ACC112 (cell line): Measurements from ENCODE around the gene DHX35.

ENCODE experiments used
- H2AFZ ChIP-seq: fragments of 200-600 bp; sonication (generic); one replicate; pipeline ENCODE4 v1.6.0; 2017; ENCODE audit warnings: antibody characterized with exemption, low read length; ENCODE audit not compliant: unreplicated experiment
- H3K27ac ChIP-seq: fragments of 200-600 bp; sonication (generic); 2 replicates; pipeline ENCODE4 v1.5.1; 2014; ENCODE audit warnings: low read depth, mild to moderate bottlenecking, antibody characterized with exemption, low read length, moderate library complexity
- H3K27me3 ChIP-seq: fragments of 200-600 bp; sonication (generic); 2 replicates; pipeline ENCODE4 v1.6.1; 2014; ENCODE audit warnings: mild to moderate bottlenecking, antibody characterized with exemption, low read length, moderate library complexity, mixed read lengths; ENCODE audit not compliant: insufficient read depth
- H3K36me3 ChIP-seq: fragments of 200-600 bp; sonication (generic); 2 replicates; pipeline ENCODE4 v1.6.1; 2016; ENCODE audit warnings: mild to moderate bottlenecking, antibody characterized with exemption, low read length, moderate library complexity, mixed read lengths; ENCODE audit not compliant: insufficient read depth
- H3K4me1 ChIP-seq: fragments of 200-600 bp; sonication (generic); one replicate; pipeline ENCODE4 v1.6.1; 2016; ENCODE audit warnings: low read length, mixed read lengths; ENCODE audit not compliant: insufficient read depth, unreplicated experiment, control insufficient read depth
- H3K4me3 ChIP-seq: fragments of 200-600 bp; sonication (generic); 2 replicates; pipeline ENCODE4 v1.5.1; 2014; ENCODE audit warnings: mild to moderate bottlenecking, low read depth, low read length
- H3K79me2 ChIP-seq: fragments of 200-600 bp; sonication (generic); one replicate; pipeline ENCODE4 v1.6.0; 2016; ENCODE audit warnings: low read length; ENCODE audit not compliant: control insufficient read depth, unreplicated experiment, insufficient read depth

DHX35 gene

DNA sequence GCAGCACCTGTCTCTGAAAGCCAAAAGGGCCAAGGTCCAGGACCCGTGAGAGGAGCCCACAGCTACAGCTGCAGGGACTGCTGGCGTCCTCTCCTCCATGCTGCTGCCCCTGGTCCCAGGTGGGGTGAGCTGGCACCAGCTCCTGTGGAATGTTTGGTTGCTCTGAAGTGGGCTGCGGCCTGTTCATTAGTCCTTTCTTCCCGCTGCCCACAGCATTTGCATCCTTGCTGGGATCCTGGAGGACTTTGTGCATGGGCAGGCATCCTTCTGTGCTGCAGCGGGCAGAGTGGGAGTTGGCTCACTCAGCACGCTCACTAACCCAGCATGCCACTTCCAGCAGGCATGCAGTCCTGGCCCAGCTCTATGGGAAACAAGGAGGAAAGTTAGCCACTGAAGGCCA lies 76.4 kb downstream of the DHX35 start:
- no peaks in the 10 kb centered on the region for H3K4me1 ChIP-seq
- no peaks in the 10 kb centered on the region for H3K27me3 ChIP-seq
- H3K36me3 ChIP-seq: peaks cover 9% of the 10 kb centered on the region; the same call in 1 of the 2 replicates
- no peaks in the 10 kb centered on the region for H3K79me2 ChIP-seq
- H3K27ac ChIP-seq: no peak overlapping the region
- H2AFZ ChIP-seq: no peak overlapping the region
- no peak overlapping the region for H3K4me3 ChIP-seq

DNA sequence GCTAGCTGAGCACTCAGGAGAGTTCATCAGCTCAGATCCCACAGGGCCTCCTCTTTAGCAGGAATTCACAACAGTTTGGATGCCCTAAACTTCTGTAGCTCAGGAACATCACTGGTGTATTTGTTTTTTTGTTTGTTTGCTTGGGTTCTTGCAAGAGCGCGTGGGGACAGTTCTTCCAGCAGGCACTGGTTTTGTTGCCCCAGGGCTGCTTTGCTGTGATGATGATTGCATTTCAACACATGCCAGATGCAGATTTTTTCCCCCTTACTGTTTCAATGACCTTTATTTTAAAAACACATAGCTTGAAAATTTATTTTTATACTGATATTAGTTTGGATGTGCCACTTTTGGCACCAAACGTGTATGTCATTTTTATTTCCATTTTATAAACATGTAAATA lies 77.1 kb downstream of the DHX35 start:
- H3K79me2 ChIP-seq: no peaks in the 10 kb centered on the region
- H3K27ac ChIP-seq: no peak overlapping the region
- no peaks in the 10 kb centered on the region for H3K4me1 ChIP-seq
- no peak overlapping the region for H2AFZ ChIP-seq
- H3K27me3 ChIP-seq: no peaks in the 10 kb centered on the region
- no peak overlapping the region for H3K4me3 ChIP-seq
- peaks cover 3% of the 10 kb centered on the region; the same call in 1 of the 2 replicates for H3K36me3 ChIP-seq

DNA sequence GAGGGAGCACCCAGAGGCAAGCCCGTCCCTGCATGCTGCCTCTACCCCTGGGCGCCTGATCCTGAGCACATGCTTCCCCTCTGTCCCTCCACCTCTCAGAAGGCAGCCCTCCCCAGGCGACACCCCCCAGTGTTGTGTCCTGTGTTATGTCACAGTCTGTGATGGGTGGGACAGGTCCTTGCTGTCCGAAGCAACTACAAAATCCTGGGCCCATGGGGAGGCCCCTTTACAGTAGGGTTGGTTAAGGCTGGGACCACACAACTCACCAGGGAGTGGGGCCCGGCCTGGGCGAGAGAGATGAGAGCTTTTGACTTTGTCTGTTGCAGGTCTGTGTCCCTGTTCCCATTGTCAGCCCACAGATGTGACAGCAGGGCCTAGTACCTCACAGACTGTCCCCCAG lies 78.0 kb downstream of the DHX35 start:
- Histone ChIP-seq H2AFZ (no peak overlapping the region), H3K36me3 (peaks cover 3% of the 10 kb centered on the region; the same call in 1 of the 2 replicates), H3K27ac (no peak overlapping the region), H3K4me1 (no peaks in the 10 kb centered on the region), H3K27me3 (no peaks in the 10 kb centered on the region), H3K79me2 (no peaks in the 10 kb centered on the region), H3K4me3 (no peak overlapping the region)

DNA sequence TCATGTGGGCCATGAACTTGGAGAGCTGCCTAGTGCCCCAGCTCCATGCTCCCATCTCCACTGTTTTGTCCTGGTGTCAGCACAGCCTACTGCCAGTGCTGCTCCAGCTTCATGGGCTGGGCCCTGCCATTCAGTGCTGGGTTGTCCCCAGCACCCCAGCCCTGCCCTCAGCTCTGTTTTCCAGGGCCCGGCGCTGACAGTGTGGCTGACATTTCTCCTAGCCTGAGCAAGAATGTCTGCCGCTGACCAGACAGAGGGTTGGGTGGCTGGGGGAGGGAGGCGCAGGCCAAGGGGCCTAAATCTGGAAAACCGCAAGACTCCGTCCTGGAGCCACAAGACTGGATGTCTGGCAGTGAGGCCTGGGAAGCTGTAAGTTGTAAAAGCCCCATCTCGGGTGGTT lies 78.9 kb downstream of the DHX35 start:
- no peaks in the 10 kb centered on the region for H3K27me3 ChIP-seq
- no peaks in the 10 kb centered on the region for H3K36me3 ChIP-seq
- no peak overlapping the region for H3K27ac ChIP-seq
- no peaks in the 10 kb centered on the region for H3K79me2 ChIP-seq
- H2AFZ ChIP-seq: no peak overlapping the region
- H3K4me1 ChIP-seq: no peaks in the 10 kb centered on the region
- H3K4me3 ChIP-seq: no peak overlapping the region

DNA sequence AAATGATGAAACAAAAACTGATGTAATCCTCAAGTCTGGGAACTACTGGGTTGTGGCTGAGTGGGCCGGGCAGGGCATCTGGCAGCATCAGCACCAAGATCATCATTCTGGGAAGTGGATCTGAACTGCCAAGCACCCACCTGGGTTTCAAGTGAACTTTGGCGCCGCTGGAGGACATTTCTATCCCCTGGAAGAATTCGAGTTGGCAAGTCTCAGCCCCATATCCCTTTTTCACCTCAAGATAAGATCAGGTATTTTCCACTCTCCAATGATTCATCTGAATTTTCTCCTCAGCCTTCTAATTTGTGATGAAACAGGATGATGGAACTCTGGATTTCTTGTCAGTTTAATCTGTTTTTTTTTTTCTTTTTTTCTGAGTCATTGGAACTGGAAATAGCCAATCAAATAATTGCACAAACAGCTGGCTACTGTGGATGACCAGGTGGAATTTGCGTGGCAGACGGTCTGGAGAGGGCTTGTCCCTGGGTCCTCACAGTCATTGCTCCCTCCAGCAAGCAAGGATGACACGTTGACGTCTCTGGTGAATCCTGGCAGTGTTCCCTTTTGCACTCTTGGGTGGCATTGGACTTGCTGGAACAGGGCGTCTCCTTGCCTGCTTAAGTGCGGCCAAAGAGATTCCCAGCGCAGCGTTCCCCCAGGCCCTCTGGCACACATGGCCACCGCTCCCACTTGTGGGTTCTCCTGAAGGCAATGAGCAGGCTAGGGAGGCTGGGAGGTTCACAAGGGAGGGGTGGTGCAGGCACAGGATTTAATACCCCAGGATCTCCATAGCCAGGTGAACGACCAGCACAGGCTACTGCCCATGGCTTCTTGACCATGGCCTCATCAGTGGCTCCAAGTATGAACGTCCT lies 80.4 kb downstream of the DHX35 start:
- Histone ChIP-seq H2AFZ (no peak overlapping the region), H3K27ac (no peak overlapping the region), H3K79me2 (no peaks in the 10 kb centered on the region), H3K4me3 (no peak overlapping the region), H3K36me3 (no peaks in the 10 kb centered on the region), H3K4me1 (no peaks in the 10 kb centered on the region), H3K27me3 (no peaks in the 10 kb centered on the region)

DNA sequence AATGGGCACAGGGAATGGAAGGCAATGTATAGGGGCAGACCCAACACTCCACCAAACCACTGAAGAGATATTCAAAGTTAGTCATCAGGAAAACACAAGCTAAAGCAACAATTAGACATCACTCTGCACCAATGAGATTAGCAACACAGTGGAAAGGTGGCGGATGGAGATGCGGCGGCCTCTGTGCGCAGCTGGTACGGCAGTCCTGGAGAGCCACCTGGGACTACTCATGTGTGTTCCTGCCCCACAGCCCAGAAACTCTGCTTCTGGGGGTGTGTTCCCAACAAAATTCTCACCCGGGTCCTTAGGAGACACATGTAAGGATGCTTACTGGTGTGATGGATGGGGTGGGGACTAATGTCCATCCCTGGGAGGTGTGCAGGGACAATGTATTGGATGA lies 82.4 kb downstream of the DHX35 start:
- H3K4me3 ChIP-seq: no peak overlapping the region
- no peaks in the 10 kb centered on the region for H3K4me1 ChIP-seq
- H3K27me3 ChIP-seq: no peaks in the 10 kb centered on the region
- H3K36me3 ChIP-seq: no peaks in the 10 kb centered on the region
- H3K27ac ChIP-seq: no peak overlapping the region
- H2AFZ ChIP-seq: no peak overlapping the region
- H3K79me2 ChIP-seq: no peaks in the 10 kb centered on the region

DNA sequence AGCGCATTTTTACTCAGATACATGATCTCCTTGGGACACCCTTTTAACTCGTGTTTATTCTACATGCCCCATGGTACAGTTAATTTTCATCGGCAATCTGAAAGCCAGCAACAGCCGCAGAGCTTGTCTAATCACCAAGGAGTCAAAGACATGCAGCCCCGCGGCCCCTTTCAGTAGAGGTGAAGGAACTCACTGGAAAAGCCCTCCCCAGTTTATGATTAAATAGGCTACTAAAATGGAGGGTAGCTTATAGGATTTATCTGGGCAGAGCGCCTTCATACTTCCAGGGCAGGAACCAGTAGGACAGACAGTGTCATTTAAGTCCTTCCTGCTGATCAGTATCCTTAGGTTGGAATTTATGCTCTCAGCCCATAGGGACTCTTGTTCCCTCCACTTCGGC lies 83.5 kb downstream of the DHX35 start:
- H3K79me2 ChIP-seq: no peaks in the 10 kb centered on the region
- H3K4me1 ChIP-seq: no peaks in the 10 kb centered on the region
- no peaks in the 10 kb centered on the region for H3K36me3 ChIP-seq
- H2AFZ ChIP-seq: no peak overlapping the region
- H3K27ac ChIP-seq: no peak overlapping the region
- no peak overlapping the region for H3K4me3 ChIP-seq
- no peaks in the 10 kb centered on the region for H3K27me3 ChIP-seq

DNA sequence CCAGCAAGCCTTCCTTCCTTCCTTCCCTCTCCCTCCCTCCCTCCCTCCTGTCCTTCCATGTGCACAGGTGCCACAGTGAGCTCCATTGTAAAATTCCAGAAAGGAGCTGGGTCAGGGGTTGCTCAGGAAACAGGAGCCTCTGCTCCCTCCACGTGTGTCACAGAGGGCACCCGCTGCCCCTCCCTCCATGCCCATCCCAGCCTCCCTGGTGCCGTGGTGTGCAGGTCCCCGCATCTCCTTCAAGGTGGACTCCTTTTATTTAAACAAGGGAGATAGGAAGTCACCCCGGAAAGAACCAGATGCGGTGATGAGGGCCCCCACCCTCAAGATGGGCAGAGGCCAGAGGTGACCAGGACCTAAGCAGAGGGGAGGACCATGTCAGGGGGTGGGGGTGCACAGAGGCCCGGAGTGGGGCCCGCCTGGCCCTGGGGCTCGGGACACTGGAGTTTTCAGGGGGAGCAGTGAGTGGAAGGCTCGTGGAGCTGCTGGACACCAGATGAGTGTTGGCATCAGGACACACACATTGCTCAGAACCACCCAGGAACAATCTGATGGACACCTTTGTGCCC lies 85.4 kb downstream of the DHX35 start:
- Histone ChIP-seq H3K36me3 (no peaks in the 10 kb centered on the region), H3K4me1 (no peaks in the 10 kb centered on the region), H3K27ac (no peak overlapping the region), H2AFZ (no peak overlapping the region), H3K79me2 (no peaks in the 10 kb centered on the region), H3K4me3 (no peak overlapping the region), H3K27me3 (peaks cover 5% of the 10 kb centered on the region; the same call in 1 of the 2 replicates)

DNA sequence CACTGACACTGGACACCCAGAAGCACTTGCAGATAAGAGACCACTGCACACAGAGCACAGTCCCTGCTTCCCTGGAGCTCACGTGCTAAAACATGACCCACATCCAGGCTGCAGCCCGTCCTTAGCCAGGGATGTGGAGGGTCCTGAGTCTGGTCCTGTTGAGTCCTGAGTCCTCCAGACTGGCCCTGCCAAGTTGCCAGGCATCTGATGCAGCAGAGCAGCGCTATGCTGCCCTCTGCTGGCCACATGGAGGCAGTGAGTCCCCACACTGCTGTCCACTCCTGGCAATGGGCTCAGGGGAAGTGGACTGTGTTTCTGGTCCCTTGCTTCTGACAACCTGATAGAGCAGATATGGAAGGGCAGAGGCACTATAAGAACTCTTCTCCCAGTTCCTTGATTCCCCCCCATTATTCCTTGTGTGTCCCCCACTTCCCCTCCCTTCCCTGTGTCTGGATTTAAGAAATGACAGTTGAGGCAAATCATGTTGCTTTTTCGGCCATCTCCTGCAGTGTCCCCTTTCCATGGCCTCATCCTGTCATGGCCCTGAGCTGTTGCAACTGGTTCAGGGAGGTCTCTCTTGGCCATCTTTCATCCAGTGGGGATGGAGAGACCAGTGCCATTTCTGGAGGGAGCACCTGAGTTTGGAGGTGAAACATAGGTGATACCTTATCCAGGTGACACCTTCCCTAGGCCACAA lies 86.0 kb downstream of the DHX35 start:
- peaks cover 11% of the 10 kb centered on the region; the same call in 1 of the 2 replicates for H3K27me3 ChIP-seq
- no peak overlapping the region for H3K27ac ChIP-seq
- no peak overlapping the region for H3K4me3 ChIP-seq
- H3K79me2 ChIP-seq: no peaks in the 10 kb centered on the region
- H3K36me3 ChIP-seq: no peaks in the 10 kb centered on the region
- no peaks in the 10 kb centered on the region for H3K4me1 ChIP-seq
- no peak overlapping the region for H2AFZ ChIP-seq

DNA sequence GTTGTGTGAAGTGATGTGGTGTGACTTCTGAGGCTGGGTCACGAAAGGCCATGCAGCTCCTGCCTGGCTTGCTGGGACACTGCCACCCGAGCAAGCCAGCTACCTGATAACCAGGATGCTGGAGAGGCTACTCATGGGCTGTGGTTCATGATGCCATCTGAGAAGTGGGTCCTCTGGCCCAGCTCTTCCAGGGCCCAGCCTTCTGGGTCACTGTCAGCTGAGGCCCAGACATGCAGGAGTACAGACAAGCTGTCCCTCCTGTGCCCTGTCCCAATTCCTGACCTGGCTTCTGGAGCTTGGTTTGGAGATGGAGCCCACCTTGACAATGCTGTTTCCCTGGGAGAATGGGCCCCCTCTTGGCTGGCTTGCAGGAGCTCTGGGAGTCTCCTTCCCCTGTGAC lies 87.0 kb downstream of the DHX35 start:
- no peak overlapping the region for H3K27ac ChIP-seq

More for the DNA sequence above, 87.0 kb downstream of the DHX35 start:
- Histone ChIP-seq H3K27me3 (peaks cover 19% of the 10 kb centered on the region), H3K79me2 (no peaks in the 10 kb centered on the region), H3K4me1 (no peaks in the 10 kb centered on the region), H2AFZ (no peak overlapping the region), H3K36me3 (no peaks in the 10 kb centered on the region), H3K4me3 (no peak overlapping the region; the same call in 1 of the 2 replicates)
